GM12878 (cell line): Measurements from ENCODE around the gene ILF2. TPM values are rescaled to one million over a fixed set of nuclear protein-coding genes. Genes with fewer than 3 reads are reported as not detected.

Source experiments
- ATAC-seq: fragments of 200-7000 bp; cut with Tn5 transposase; 3 replicates; pipeline ENCODE4 v1.9.1; 2020; ENCODE audit warnings: mild to moderate bottlenecking, moderate library complexity
- BruUV-seq: library from RNA; stranded (reverse); fragments of 400-500 nt; replicated peaks from 2 replicates; lab custom pipeline; 2021; lab: Mats Ljungman, UMichigan
- CTCF ChIA-PET: fragments of 300-600 bp; sonication (Branson Sonifier 250); formaldehyde crosslinking; extraction: SDS; loops from one replicate; lab custom pipeline; 2021; ENCODE audit warnings: inconsistent platforms; lab: Yijun Ruan, JAX
- POLR2A ChIA-PET: fragments of 350-600 bp; formaldehyde crosslinking; extraction: SDS; loops from one replicate; lab custom pipeline; 2021; ENCODE audit warnings: inconsistent platforms; lab: Charles Lee
- RAD21 ChIA-PET: fragments of 300-600 bp; sonication (Branson Sonifier 250); formaldehyde crosslinking; loops from one replicate; lab custom pipeline; 2023; ENCODE audit warnings: antibody characterized with exemption; ENCODE audit not compliant: unreplicated experiment; lab: Charles Lee
- SMC1A ChIA-PET: fragments of 300-600 bp; sonication (Branson Sonifier 250); formaldehyde crosslinking; loops from one replicate; lab custom pipeline; 2023; ENCODE audit not compliant: unreplicated experiment, uncharacterized antibody; lab: Charles Lee
- DNase-seq: peaks from one replicate; pipeline ENCODE4 v3.0.0-alpha.2; 2011; ENCODE audit warnings: low read depth, low spot score
- FAIRE-seq: peaks from 3 replicates; lab custom pipeline; 2011; peaks lifted over from hg19 to GRCh38; lab: Jason Lieb, UNC
- H2AFZ ChIP-seq: 2 replicates; pipeline ENCODE4 v1.6.0; 2011; ENCODE audit warnings: low read depth, low read length, control low read depth; ENCODE audit not compliant: control insufficient read depth
- H3K27ac ChIP-seq: 2 replicates; pipeline ENCODE4 v1.5.1; 2011; ENCODE audit warnings: control low read depth; ENCODE audit not compliant: control insufficient read depth, insufficient read depth
- H3K27me3 ChIP-seq, 2 experiments: replicated peaks in 1 of 2; 2 replicates each; pipeline versions ENCODE4 v1.6.0 to v1.6.1; 2011; ENCODE audit warnings: low read length in 1 of 2; ENCODE audit not compliant: control insufficient read depth in 2 of 2, insufficient read depth in 2 of 2
- H3K36me3 ChIP-seq, 2 experiments: 2 replicates each; pipeline ENCODE4 v1.5.1; 2011; ENCODE audit warnings: low read length in 1 of 2; ENCODE audit not compliant: control insufficient read depth in 2 of 2, insufficient read depth in 2 of 2
- H3K4me1 ChIP-seq: 2 replicates; pipeline ENCODE4 v1.6.1; 2011; ENCODE audit warnings: mild to moderate bottlenecking, low read length, moderate library complexity, mixed read lengths; ENCODE audit not compliant: control insufficient read depth, insufficient read depth
- H3K4me2 ChIP-seq: 2 replicates; pipeline ENCODE4 v1.6.0; 2011; ENCODE audit warnings: control low read depth; ENCODE audit not compliant: control insufficient read depth, insufficient read depth
- H3K4me3 ChIP-seq: fragments of 200-600 bp; sonication (generic); 2 replicates; pipeline ENCODE4 v1.5.1; 2016
- H3K79me2 ChIP-seq: 2 replicates; pipeline ENCODE4 v1.6.0; 2011; ENCODE audit warnings: low read length; ENCODE audit not compliant: control insufficient read depth, insufficient read depth
- H3K9ac ChIP-seq: 2 replicates; pipeline ENCODE4 v1.8.0; 2011; ENCODE audit warnings: low read length, control low read depth, mixed read lengths; ENCODE audit not compliant: control insufficient read depth, insufficient read depth
- H3K9me3 ChIP-seq: replicated peaks from 3 replicates; pipeline ENCODE4 v1.5.1; 2011; ENCODE audit warnings: mild to moderate bottlenecking, low read length; ENCODE audit not compliant: control insufficient read depth, insufficient read depth
- H4K20me1 ChIP-seq: 2 replicates; pipeline ENCODE4 v1.6.0; 2011; ENCODE audit not compliant: control insufficient read depth, insufficient read depth
- BCL11A ChIP-seq: IDR thresholded peaks from 2 replicates; pipeline ENCODE4 v1.6.1; 2011; ENCODE audit warnings: low read depth, low read length
- POU2F2 ChIP-seq: IDR thresholded peaks from 3 replicates; pipeline ENCODE4 v1.6.1; 2011; ENCODE audit warnings: low read depth, mild to moderate bottlenecking, low read length, borderline replicate concordance
- RCOR1 ChIP-seq: conservative IDR thresholded peaks from 2 replicates; pipeline ENCODE4 v1.6.1; 2012; ENCODE audit warnings: low read depth, low read length, improper control_type of control experiment
- SIN3A ChIP-seq: IDR thresholded peaks from 2 replicates; pipeline ENCODE4 v1.6.1; 2012; ENCODE audit warnings: low read depth, low read length, improper control_type of control experiment
- SREBF1 ChIP-seq: IDR thresholded peaks from 2 replicates; pipeline ENCODE4 v1.6.1; 2012; ENCODE audit warnings: mild to moderate bottlenecking, low read length
- STAT3 ChIP-seq: IDR thresholded peaks from 2 replicates; pipeline ENCODE4 v1.6.1; 2011; ENCODE audit warnings: low read depth, low read length, improper control_type of control experiment
- ZZZ3 ChIP-seq: IDR thresholded peaks from 2 replicates; pipeline ENCODE4 v1.6.1; 2011; ENCODE audit warnings: low read depth; ENCODE audit not compliant: control insufficient read depth, insufficient read length
- WGBS: methylation state at CpG from one replicate; pipeline ENCODE4 v1.1.6; 2016; ENCODE audit warnings: low lambda C conversion rate; ENCODE audit not compliant: insufficient replicate concordance, insufficient coverage; ENCODE audit errors: missing lambda C conversion rate; 5-methylcytosine and 5-hydroxymethylcytosine counted together
- in situ Hi-C: fragments of 300-500 bp; cut with MboI; formaldehyde crosslinking; loops from 9 replicates; pipeline ENCODE4 v1.14.3; 2018; ENCODE audit warnings: mixed read lengths
- intact Hi-C: fragments of 100-400 bp; cut with micrococcal nuclease; formaldehyde crosslinking; loops from one replicate; pipeline ENCODE4 v1.14.2; 2022; ENCODE audit not compliant: unreplicated experiment
- polyA plus RNA-seq, 11 experiments: library from polyadenylated mRNA; depleted of rRNA in 4 of 11; unstranded in 6 of 11; stranded (reverse) in 5 of 11; fragments of >200 nt; fragmentation: Nextera tagmentation in 4 of 11; fragmentation: Illumina TruSeq in 1 of 11; extraction: Ambion mirVana in 4 of 11; extraction: Trizol in 1 of 11; gene quantifications; 1 replicate in 1 of 11; 2 replicates in 10 of 11; pipeline versions ENCODE4 v1.2.1 to v1.2.3, GENCODE V29; 2011 to 2016; ENCODE audit warnings: inconsistent platforms in 2 of 11, missing spikeins in 2 of 11, low read depth in 1 of 11
- total RNA-seq, 4 experiments: library from RNA; depleted of rRNA in 3 of 4; stranded (reverse); fragments of >200 nt in 3 of 4; fragmentation: Illumina TruSeq in 1 of 4; extraction: Trizol in 1 of 4; gene quantifications; 2 replicates each; pipeline versions ENCODE4 v1.2.1 to v1.2.3, GENCODE V29; 2013 to 2021
- TF ChIP-seq, protein P1 (sequence below): IDR thresholded peaks from 2 replicates; pipeline ENCODE4 v1.6.1; 2011; ENCODE audit warnings: borderline replicate concordance, low read depth, mild to moderate bottlenecking, moderate library complexity, low read length; ENCODE audit not compliant: insufficient read depth, poor library complexity, severe bottlenecking
- TF ChIP-seq, protein P2 (sequence below): IDR thresholded peaks from 2 replicates; pipeline ENCODE4 v1.6.1; 2012; ENCODE audit warnings: low read depth, low read length, improper control_type of control experiment
- TF ChIP-seq, protein P3 (sequence below), 3 experiments: IDR thresholded peaks in 2 of 3; conservative IDR thresholded peaks in 1 of 3; 2 replicates each; pipeline ENCODE4 v1.5.1; 2011; ENCODE audit warnings: low read depth in 3 of 3, low read length in 3 of 3, mild to moderate bottlenecking in 3 of 3, control low read depth in 2 of 3, moderate library complexity in 2 of 3, inconsistent platforms in 1 of 3, mixed read lengths in 1 of 3; ENCODE audit not compliant: control insufficient read depth in 2 of 3, insufficient read depth in 1 of 3; ENCODE audit errors: extremely low read depth in 1 of 3

Gene ILF2
- total and polyA plus RNA-seq, 10 of the 15 experiments (the other 5 are each of a cell fraction or from before 2014, with no cell fraction given): 261 to 520 (median 449) TPM

DNA sequence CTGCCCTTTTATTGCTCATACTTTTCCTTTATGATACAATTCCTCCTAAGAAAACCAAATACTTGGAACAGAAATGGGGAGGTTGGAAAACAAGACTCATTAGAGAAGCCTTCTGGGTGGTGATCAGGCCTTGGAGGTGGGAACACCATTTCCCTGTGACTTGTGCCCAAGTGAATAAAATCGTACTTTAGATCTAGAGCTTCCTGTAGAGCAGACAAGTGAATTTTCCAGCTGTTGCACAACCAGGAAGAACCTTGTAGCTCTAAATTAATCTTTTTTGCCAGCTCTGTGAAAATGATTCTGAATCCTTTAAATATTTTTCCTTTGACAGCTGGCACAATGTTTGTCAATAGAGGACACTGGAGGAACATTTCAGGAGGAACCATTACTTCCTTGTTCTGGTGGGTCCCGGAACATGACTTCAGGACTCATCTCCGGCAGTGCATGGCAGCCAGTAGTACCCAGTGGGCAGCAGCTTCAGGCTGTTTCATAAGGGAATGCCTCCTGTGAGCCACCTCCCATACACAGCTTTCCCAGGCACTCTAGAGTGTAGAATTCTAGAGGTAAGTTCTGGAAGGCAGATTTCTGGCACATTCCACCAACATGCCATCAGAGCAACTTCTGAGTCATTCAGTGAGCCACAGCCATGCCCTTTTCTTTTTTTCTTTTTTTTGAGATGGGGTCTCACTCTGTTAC, 17.8 kb downstream of the ILF2 start:
- CTCF ChIA-PET: interaction anchor here (0.6 to 1.3 kb wide), 5 partner anchors 9 to 333 kb away, joined by 3 to 6 read pairs (median 4); partner anchors contain the start of gene RAB13
- POLR2A ChIA-PET: interaction anchor here (1.1 kb wide), 1 partner anchor 19 kb away, joined by 3 read pairs; the partner anchor contains the start of gene CHTOP
- H3K4me2 ChIP-seq: no peak overlapping the region
- H2AFZ ChIP-seq: no peak overlapping the region
- H3K9ac ChIP-seq: no peak overlapping the region
- no peaks in the 10 kb centered on the region for H3K9me3 ChIP-seq
- no peaks in the 10 kb centered on the region; the same call in 1 of the 2 replicates for H3K4me1 ChIP-seq
- WGBS: 56% methylated on average over 3 of the region's 3 CpGs
- no peak overlapping the region for H3K4me3 ChIP-seq
- FAIRE-seq (no peak), DNase-seq (no peak), ATAC-seq (no peak)
- no peaks in the 10 kb centered on the region for H4K20me1 ChIP-seq
- RAD21 ChIA-PET: interaction anchor here (0.6 to 1.1 kb wide), 2 partner anchors 80 to 82 kb away, joined by 3 to 4 read pairs; no protein-coding TSS in a partner anchor
- SMC1A ChIA-PET: interaction anchor here (1.1 to 2.5 kb wide), 4 partner anchors 9 to 80 kb away, joined by 3 to 10 read pairs (median 4); no protein-coding TSS in a partner anchor
- BruUV-seq: no TSS peak
- no peaks in the 10 kb centered on the region for H3K27me3 ChIP-seq
- TF ChIP-seq SREBF1 (no peak), RCOR1 (no peak), POU2F2 (no peak), STAT3 (no peak), BCL11A (no peak), ZZZ3 (no peak), SIN3A (no peak)
- TF ChIP-seq, protein P1, sequence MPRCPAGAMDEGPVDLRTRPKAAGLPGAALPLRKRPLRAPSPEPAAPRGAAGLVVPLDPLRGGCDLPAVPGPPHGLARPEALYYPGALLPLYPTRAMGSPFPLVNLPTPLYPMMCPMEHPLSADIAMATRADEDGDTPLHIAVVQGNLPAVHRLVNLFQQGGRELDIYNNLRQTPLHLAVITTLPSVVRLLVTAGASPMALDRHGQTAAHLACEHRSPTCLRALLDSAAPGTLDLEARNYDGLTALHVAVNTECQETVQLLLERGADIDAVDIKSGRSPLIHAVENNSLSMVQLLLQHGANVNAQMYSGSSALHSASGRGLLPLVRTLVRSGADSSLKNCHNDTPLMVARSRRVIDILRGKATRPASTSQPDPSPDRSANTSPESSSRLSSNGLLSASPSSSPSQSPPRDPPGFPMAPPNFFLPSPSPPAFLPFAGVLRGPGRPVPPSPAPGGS: no peak
- TF ChIP-seq, protein P2, sequence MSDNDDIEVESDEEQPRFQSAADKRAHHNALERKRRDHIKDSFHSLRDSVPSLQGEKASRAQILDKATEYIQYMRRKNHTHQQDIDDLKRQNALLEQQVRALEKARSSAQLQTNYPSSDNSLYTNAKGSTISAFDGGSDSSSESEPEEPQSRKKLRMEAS: no peak
- TF ChIP-seq, protein P3, sequence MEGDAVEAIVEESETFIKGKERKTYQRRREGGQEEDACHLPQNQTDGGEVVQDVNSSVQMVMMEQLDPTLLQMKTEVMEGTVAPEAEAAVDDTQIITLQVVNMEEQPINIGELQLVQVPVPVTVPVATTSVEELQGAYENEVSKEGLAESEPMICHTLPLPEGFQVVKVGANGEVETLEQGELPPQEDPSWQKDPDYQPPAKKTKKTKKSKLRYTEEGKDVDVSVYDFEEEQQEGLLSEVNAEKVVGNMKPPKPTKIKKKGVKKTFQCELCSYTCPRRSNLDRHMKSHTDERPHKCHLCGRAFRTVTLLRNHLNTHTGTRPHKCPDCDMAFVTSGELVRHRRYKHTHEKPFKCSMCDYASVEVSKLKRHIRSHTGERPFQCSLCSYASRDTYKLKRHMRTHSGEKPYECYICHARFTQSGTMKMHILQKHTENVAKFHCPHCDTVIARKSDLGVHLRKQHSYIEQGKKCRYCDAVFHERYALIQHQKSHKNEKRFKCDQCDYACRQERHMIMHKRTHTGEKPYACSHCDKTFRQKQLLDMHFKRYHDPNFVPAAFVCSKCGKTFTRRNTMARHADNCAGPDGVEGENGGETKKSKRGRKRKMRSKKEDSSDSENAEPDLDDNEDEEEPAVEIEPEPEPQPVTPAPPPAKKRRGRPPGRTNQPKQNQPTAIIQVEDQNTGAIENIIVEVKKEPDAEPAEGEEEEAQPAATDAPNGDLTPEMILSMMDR (IDR thresholded peaks at IDR 0.05 in 2 of 3, conservative IDR thresholded peaks at IDR 0.05 in 1 of 3; ENCODE audit: control insufficient read depth in 2 of 3, extremely low read depth in 1 of 3, insufficient read depth in 1 of 3, low read depth in 3 of 3, low read length in 3 of 3): no peak
- 0 out of 4 replicates have a peak, but pooled peaks cover 0 to 2% of the 10 kb centered on the region in 2 experiments for H3K36me3 ChIP-seq
- H3K27ac ChIP-seq: no peak overlapping the region
- intact Hi-C loops (no loop called here), in situ Hi-C loops (no loop called here)
- H3K79me2 ChIP-seq: no peaks in the 10 kb centered on the region
